Transverse colon (tissue), 4 donors: ENCODE results near the gene TLE7.

Source experiments
- CTCF ChIP-seq, 5 experiments: fragments of 200-600 bp in 3 of 5; fragments of 450-650 bp in 2 of 5; sonication (generic) in 3 of 5; IDR thresholded peaks; 1 replicate in 2 of 5; 2 replicates in 3 of 5; pipeline ENCODE4 v1.5.1; 2016 to 2017; ENCODE audit warnings: antibody characterized with exemption in 5 of 5, inconsistent platforms in 3 of 5, mild to moderate bottlenecking in 2 of 5, moderate library complexity in 1 of 5
- EP300 ChIP-seq: sonication (generic); formaldehyde crosslinking; IDR thresholded peaks from one replicate; pipeline ENCODE4 v1.6.1; 2017; ENCODE audit warnings: antibody characterized with exemption, low read depth
- POLR2AphosphoS5 ChIP-seq, 3 donors: sonication (generic); formaldehyde crosslinking; IDR thresholded peaks; one replicate each; pipeline ENCODE4 v1.6.1; 2016; ENCODE audit warnings: antibody characterized with exemption in 3 of 3

DNA sequence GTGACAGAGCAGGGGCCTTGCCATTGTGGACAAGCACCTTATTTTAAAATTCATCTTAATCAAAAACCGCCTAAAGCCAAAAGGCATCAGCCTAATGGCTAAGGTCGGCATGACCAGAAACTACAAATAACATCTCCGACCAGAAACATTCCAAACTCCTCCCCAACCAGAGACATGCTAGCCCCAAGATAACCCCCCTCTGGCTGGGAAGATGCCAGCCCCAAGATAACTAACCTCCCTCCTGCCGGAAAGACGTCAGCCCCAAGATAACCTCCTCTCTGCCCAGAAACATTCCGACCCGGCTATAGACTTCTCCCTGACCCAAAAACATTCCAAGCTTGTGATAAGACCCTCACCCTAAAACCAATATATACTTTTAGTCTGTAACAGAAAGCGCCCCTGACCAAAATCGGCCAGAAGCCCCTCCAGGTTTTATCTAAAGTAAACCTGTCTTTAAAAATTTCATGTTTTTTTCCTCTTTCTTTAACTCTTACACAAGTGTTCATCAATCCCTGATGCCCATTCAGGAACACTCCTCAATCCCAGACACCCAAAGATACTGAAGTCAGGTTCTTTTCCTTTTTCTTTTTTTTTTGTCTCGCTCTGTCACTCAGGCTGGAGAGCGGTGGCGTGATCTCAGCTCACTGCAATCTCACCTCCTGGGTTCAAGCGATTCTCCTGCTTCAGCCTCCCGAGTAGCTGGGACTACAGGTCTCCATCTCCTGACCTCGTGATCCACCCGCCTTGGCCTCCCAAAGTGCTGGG lies 32.7 kb downstream of the TLE7 start:
- TF ChIP-seq CTCF (IDR thresholded peaks at IDR 0.05) = no peak
- no peak for TF ChIP-seq POLR2AphosphoS5 (IDR thresholded peaks at IDR 0.05)
- no peak for TF ChIP-seq EP300
